ENCODE measurements around the gene PPP2R2B. TPM values are rescaled to one million over a fixed set of nuclear protein-coding genes. Genes with fewer than 3 reads are reported as not detected.

Gene PPP2R2B
- total and polyA plus RNA-seq, 2 donors (not counting 1 experiment from before 2014, with no cell fraction given) = 0.67 to 1.5 TPM

GRCh38 chr5:146564007-146564762 lies 314.4 kb downstream of the PPP2R2B start:
- peak in 1 of 2 donors; percentile 18 for DNase-seq (ENCODE audit: low read depth in 2 of 2)
- H3K9me3 ChIP-seq (ENCODE audit: control insufficient read depth, insufficient read depth, low read depth, low read length) = no peaks in the 10 kb centered on the region
- no peak overlapping the region for H3K9ac ChIP-seq (ENCODE audit: insufficient read depth, low read length)
- H3K27ac ChIP-seq (ENCODE audit: insufficient read depth, low read length) = no peak overlapping the region
- no peak overlapping the region for H3K4me3 ChIP-seq (replicated peaks in 1 of 4; ENCODE audit: control extremely low read depth in 1 of 4, insufficient read depth in 1 of 4, low read depth in 3 of 4, low read length in 4 of 4)
- no peak for TF ChIP-seq CTCF (conservative IDR thresholded peaks at IDR 0.05 in 1 of 2, IDR thresholded peaks at IDR 0.05 in 1 of 2; ENCODE audit: low read depth in 1 of 2, low read length in 2 of 2)
- TF ChIP-seq EZH2 (IDR thresholded peaks at IDR 0.05; ENCODE audit: low read length, missing control alignments) = no peak
- H4K20me1 ChIP-seq (ENCODE audit: control insufficient read depth, extremely low read depth, insufficient read depth, low read length) = no peaks in the 10 kb centered on the region
- no peak overlapping the region for H3K4me2 ChIP-seq (ENCODE audit: extremely low read depth, insufficient read depth, low read length)
- no peak overlapping the region for H2AFZ ChIP-seq (ENCODE audit: low read length)
- H3K4me1 ChIP-seq (ENCODE audit: control insufficient read depth, extremely low read depth, insufficient read depth, low read length) = no peaks in the 10 kb centered on the region
- no peaks in the 10 kb centered on the region for H3K79me2 ChIP-seq (ENCODE audit: control insufficient read depth, insufficient read depth, low read length)
- H3K27me3 ChIP-seq (ENCODE audit: control insufficient read depth, insufficient read depth, low read length) = no peaks in the 10 kb centered on the region
- no peaks in the 10 kb centered on the region for H3K36me3 ChIP-seq (ENCODE audit: control insufficient read depth, insufficient read depth, low read length)

GRCh38 chr5:146562461-146562860 lies 316.1 kb downstream of the PPP2R2B start:
- no peaks in the 10 kb centered on the region for H3K79me2 ChIP-seq (ENCODE audit: control insufficient read depth, insufficient read depth, low read length)
- TF ChIP-seq EZH2 (IDR thresholded peaks at IDR 0.05; ENCODE audit: low read length, missing control alignments) (no peak), CTCF (conservative IDR thresholded peaks at IDR 0.05 in 1 of 2, IDR thresholded peaks at IDR 0.05 in 1 of 2; ENCODE audit: low read depth in 1 of 2, low read length in 2 of 2) (no peak)

GRCh38 chr5:146561711-146562110 lies 316.8 kb downstream of the PPP2R2B start:
- no peak overlapping the region for H3K4me3 ChIP-seq (replicated peaks in 1 of 4; ENCODE audit: control extremely low read depth in 1 of 4, insufficient read depth in 1 of 4, low read depth in 3 of 4, low read length in 4 of 4)
- DNase-seq (ENCODE audit: low read depth in 2 of 2) = peak in 1 of 2 donors; percentile 78
- H3K36me3 ChIP-seq (ENCODE audit: control insufficient read depth, insufficient read depth, low read length) = no peaks in the 10 kb centered on the region
- no peaks in the 10 kb centered on the region for H3K27me3 ChIP-seq (ENCODE audit: control insufficient read depth, insufficient read depth, low read length)
- H3K79me2 ChIP-seq (ENCODE audit: control insufficient read depth, insufficient read depth, low read length) = no peaks in the 10 kb centered on the region
- no peaks in the 10 kb centered on the region for H3K4me1 ChIP-seq (ENCODE audit: control insufficient read depth, extremely low read depth, insufficient read depth, low read length)
- H3K4me2 ChIP-seq (ENCODE audit: extremely low read depth, insufficient read depth, low read length) = no peak overlapping the region
- H4K20me1 ChIP-seq (ENCODE audit: control insufficient read depth, extremely low read depth, insufficient read depth, low read length) = no peaks in the 10 kb centered on the region
- TF ChIP-seq CTCF (conservative IDR thresholded peaks at IDR 0.05 in 1 of 2, IDR thresholded peaks at IDR 0.05 in 1 of 2; ENCODE audit: low read depth in 1 of 2, low read length in 2 of 2) (no peak), EZH2 (IDR thresholded peaks at IDR 0.05; ENCODE audit: low read length, missing control alignments) (no peak)
- H3K9ac ChIP-seq (ENCODE audit: insufficient read depth, low read length) = no peak overlapping the region
- no peak overlapping the region for H2AFZ ChIP-seq (ENCODE audit: low read length)
- H3K9me3 ChIP-seq (ENCODE audit: control insufficient read depth, insufficient read depth, low read depth, low read length) = no peaks in the 10 kb centered on the region
- no peak overlapping the region for H3K27ac ChIP-seq (ENCODE audit: insufficient read depth, low read length)

More at GRCh38 chr5:146562461-146562860, 316.1 kb downstream of the PPP2R2B start:
- DNase-seq (ENCODE audit: low read depth in 2 of 2) = no peak
- no peak overlapping the region for H3K4me2 ChIP-seq (ENCODE audit: extremely low read depth, insufficient read depth, low read length)
- H2AFZ ChIP-seq (ENCODE audit: low read length) = no peak overlapping the region
- H3K27ac ChIP-seq (ENCODE audit: insufficient read depth, low read length) = no peak overlapping the region
- H3K4me1 ChIP-seq (ENCODE audit: control insufficient read depth, extremely low read depth, insufficient read depth, low read length) = no peaks in the 10 kb centered on the region
- H3K9ac ChIP-seq (ENCODE audit: insufficient read depth, low read length) = no peak overlapping the region
- H4K20me1 ChIP-seq (ENCODE audit: control insufficient read depth, extremely low read depth, insufficient read depth, low read length) = no peaks in the 10 kb centered on the region
- H3K27me3 ChIP-seq (ENCODE audit: control insufficient read depth, insufficient read depth, low read length) = no peaks in the 10 kb centered on the region
- H3K4me3 ChIP-seq (replicated peaks in 1 of 4; ENCODE audit: control extremely low read depth in 1 of 4, insufficient read depth in 1 of 4, low read depth in 3 of 4, low read length in 4 of 4) = no peak overlapping the region
- no peaks in the 10 kb centered on the region for H3K36me3 ChIP-seq (ENCODE audit: control insufficient read depth, insufficient read depth, low read length)
- H3K9me3 ChIP-seq (ENCODE audit: control insufficient read depth, insufficient read depth, low read depth, low read length) = no peaks in the 10 kb centered on the region

All from fibroblast of lung (primary cell).